GM12865 (cell line): ENCODE results near the gene ERVFRD-1.

ENCODE experiments used
- DNase-seq: peaks from one replicate; pipeline ENCODE4 v3.0.0; 2010; ENCODE audit warnings: low read depth
- H3K4me3 ChIP-seq: 2 replicates; pipeline ENCODE4 v1.5.1; 2011; ENCODE audit warnings: mild to moderate bottlenecking, low read depth, low read length, control low read depth
- CTCF ChIP-seq: IDR thresholded peaks from 2 replicates; pipeline ENCODE4 v1.5.1; 2011; ENCODE audit warnings: low read length, control low read depth, low read depth, inconsistent platforms; ENCODE audit not compliant: insufficient read depth; ENCODE audit errors: missing control alignments

ERVFRD-1 gene

GRCh38 chr6:11110921-11111768 lies at the start of gene ERVFRD-1:
Gene ERVFRD-1, minus strand, starts transcription at chr6:11111725. Its CDS starts 6,415 bp downstream, at chr6:11105310.
- no peak for DNase-seq
- no peak within 1 kb of the TSS for H3K4me3 ChIP-seq
- TF ChIP-seq CTCF = no peak

GRCh38 chr6:11160199-11160598 lies 48.7 kb upstream of the ERVFRD-1 start:
- no peak for TF ChIP-seq CTCF
- no peak for DNase-seq
- no peak overlapping the region for H3K4me3 ChIP-seq

GRCh38 chr6:11155589-11155988 lies 44.1 kb upstream of the ERVFRD-1 start:
- no peak for TF ChIP-seq CTCF
- no peak for DNase-seq

GRCh38 chr6:11153447-11153846 lies 41.9 kb upstream of the ERVFRD-1 start:
- no peak overlapping the region for H3K4me3 ChIP-seq
- TF ChIP-seq CTCF = no peak
- no peak for DNase-seq

More at GRCh38 chr6:11155589-11155988, 44.1 kb upstream of the ERVFRD-1 start:
- H3K4me3 ChIP-seq = no peak overlapping the region

GRCh38 chr6:11152581-11152980 lies 41.1 kb upstream of the ERVFRD-1 start:
- no peak for DNase-seq
- H3K4me3 ChIP-seq = no peak overlapping the region

GRCh38 chr6:11151488-11151887 lies 40.0 kb upstream of the ERVFRD-1 start:
- H3K4me3 ChIP-seq = no peak overlapping the region
- no peak for DNase-seq
- no peak for TF ChIP-seq CTCF

More at GRCh38 chr6:11152581-11152980, 41.1 kb upstream of the ERVFRD-1 start:
- TF ChIP-seq CTCF = no peak

- TF ChIP-seq CTCF = no peak
- DNase-seq = no peak
- no peak overlapping the region for H3K4me3 ChIP-seq
Measured at GRCh38 chr6:11149551-11149950, 38.0 kb upstream of the ERVFRD-1 start.
